ENCODE measurements around the gene SLC44A5.

Gene SLC44A5

GRCh38 chr1:75170981-75171380, 439.9 kb downstream of the SLC44A5 start:
- DNase-seq, result no peak

- DNase-seq, result no peak
Observed at GRCh38 chr1:75170011-75170410, 440.9 kb downstream of the SLC44A5 start.

GRCh38 chr1:75166821-75167220, 444.1 kb downstream of the SLC44A5 start:
- DNase-seq, result no peak

- DNase-seq, result no peak
Observed at GRCh38 chr1:75165264-75165663, 445.6 kb downstream of the SLC44A5 start.

GRCh38 chr1:75159154-75159553, 451.8 kb downstream of the SLC44A5 start:
- no peak for DNase-seq

Data from NCI-H82 (cell line).